Neural crest cell (in vitro differentiated cells): ENCODE data around the gene LRRC27. TPM values are rescaled to one million over a fixed set of nuclear protein-coding genes. Genes with fewer than 3 reads are reported as not detected.

Experiments used
- DNase-seq: peaks from one replicate; pipeline ENCODE4 v3.0.0; 2021; ENCODE audit warnings: low read depth, mixed read lengths, low spot score
- H3K27ac Mint-ChIP-seq: one replicate; pipeline ENCODE4 v1.8.0; 2021; ENCODE audit warnings: mild to moderate bottlenecking, mixed read lengths; ENCODE audit not compliant: unreplicated experiment
- H3K27me3 Mint-ChIP-seq: 2 replicates; pipeline ENCODE4 v1.8.0; 2021; ENCODE audit warnings: low read depth, mild to moderate bottlenecking, mixed read lengths
- H3K36me3 Mint-ChIP-seq: 2 replicates; pipeline ENCODE4 v1.8.0; 2021; ENCODE audit warnings: low read depth, mild to moderate bottlenecking, mixed read lengths
- H3K4me1 Mint-ChIP-seq: 2 replicates; pipeline ENCODE4 v1.8.0; 2021; ENCODE audit warnings: mixed read lengths
- H3K4me3 Mint-ChIP-seq: one replicate; pipeline ENCODE4 v1.8.0; 2021; ENCODE audit warnings: mild to moderate bottlenecking, mixed read lengths
- H3K9me3 Mint-ChIP-seq: 2 replicates; pipeline ENCODE4 v1.8.0; 2021; ENCODE audit warnings: mixed read lengths
- long read RNA-seq: library from polyadenylated mRNA; unstranded; transcript quantifications from one replicate; pipeline ENCODE4 v2.0.0, GENCODE V29; 2020
- total RNA-seq: library from RNA; stranded (reverse); gene quantifications from 2 replicates; pipeline ENCODE4 v1.2.1, GENCODE V29; 2021
- TF ChIP-seq, protein P1 (sequence below): fragments of 200-600 bp; sonication (generic); conservative IDR thresholded peaks from 2 replicates; pipeline ENCODE4 v1.5.0; 2021; ENCODE audit warnings: antibody characterized with exemption, mild to moderate bottlenecking

LRRC27 gene
- total RNA-seq = 18.3 and 21.9 TPM in 2 replicates
- long read RNA-seq, full-length matches to known transcripts = 12 of 41 reads
- long read RNA-seq, partial matches to known transcripts = 7 of 41 reads
- long read RNA-seq, other reads (novel, unspliced or antisense) = 22 of 41 reads

DNA sequence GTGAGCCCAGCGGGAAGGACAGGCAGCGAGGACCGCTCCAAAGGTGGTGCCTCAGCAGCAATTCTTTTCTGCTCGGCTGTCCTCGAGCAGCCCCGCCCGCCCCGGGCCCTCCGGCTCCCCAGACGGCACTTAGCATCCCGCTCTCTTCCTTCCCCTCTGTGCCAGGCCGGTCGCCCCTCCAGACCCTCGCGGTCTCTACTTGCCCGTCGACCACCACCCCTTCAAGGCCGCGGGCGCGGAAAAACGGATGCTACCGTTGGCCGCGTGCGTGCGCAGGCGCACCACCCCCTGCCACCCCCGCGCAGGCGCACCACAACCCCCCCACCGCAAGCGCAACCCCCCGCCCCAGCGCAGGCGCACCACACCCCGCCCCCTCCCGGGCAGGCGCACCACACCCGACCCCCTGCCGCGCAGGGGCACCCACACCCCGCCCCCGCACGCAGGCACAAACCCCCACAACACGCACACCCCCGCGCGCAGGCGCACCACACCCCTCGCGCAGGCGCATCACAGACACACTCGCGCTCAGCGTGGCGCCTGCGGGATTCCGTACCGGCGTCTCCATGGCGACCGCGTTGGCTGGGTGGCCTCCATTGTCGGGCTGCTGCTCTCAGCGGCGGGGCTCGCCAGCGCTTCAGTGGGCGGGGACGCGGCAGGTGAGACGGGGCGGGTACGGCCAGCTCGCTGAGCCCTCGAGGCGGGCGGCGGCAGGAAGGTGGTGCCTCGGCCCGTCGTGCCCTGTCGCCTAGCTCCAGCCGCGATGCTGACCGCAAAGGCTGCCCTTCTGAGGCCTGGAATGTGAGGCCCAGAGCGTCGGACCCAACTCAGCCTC is at the start of gene LRRC27:
Gene LRRC27 (plus strand): TSS at position 593 of the 832 bp plus-strand sequence. CDS start 1,332 bp downstream, outside the sequence.
- peak within 1 kb of the TSS; percentile 90 for H3K4me3 Mint-ChIP-seq
- no peaks in the 10 kb centered on the region for H3K27me3 Mint-ChIP-seq
- H3K9me3 Mint-ChIP-seq = no peaks in the 10 kb centered on the region
- H3K4me1 Mint-ChIP-seq = peaks cover 59% of the 10 kb centered on the region
- H3K36me3 Mint-ChIP-seq = peaks cover 8% of the 10 kb centered on the region
- H3K27ac Mint-ChIP-seq = peak within 1 kb of the TSS; percentile 96
- DNase-seq = peak; percentile 99
- TF ChIP-seq, protein P1, sequence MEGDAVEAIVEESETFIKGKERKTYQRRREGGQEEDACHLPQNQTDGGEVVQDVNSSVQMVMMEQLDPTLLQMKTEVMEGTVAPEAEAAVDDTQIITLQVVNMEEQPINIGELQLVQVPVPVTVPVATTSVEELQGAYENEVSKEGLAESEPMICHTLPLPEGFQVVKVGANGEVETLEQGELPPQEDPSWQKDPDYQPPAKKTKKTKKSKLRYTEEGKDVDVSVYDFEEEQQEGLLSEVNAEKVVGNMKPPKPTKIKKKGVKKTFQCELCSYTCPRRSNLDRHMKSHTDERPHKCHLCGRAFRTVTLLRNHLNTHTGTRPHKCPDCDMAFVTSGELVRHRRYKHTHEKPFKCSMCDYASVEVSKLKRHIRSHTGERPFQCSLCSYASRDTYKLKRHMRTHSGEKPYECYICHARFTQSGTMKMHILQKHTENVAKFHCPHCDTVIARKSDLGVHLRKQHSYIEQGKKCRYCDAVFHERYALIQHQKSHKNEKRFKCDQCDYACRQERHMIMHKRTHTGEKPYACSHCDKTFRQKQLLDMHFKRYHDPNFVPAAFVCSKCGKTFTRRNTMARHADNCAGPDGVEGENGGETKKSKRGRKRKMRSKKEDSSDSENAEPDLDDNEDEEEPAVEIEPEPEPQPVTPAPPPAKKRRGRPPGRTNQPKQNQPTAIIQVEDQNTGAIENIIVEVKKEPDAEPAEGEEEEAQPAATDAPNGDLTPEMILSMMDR = no peak

GRCh38 chr10:132282667-132283603 is 49.1 kb upstream of the LRRC27 start:
- no peak for DNase-seq
- no peaks in the 10 kb centered on the region for H3K9me3 Mint-ChIP-seq
- peaks cover 6% of the 10 kb centered on the region for H3K4me1 Mint-ChIP-seq
- H3K27ac Mint-ChIP-seq = peak overlapping the region; percentile 50
- H3K27me3 Mint-ChIP-seq = peaks cover 18% of the 10 kb centered on the region
- TF ChIP-seq, protein P1 = no peak
- no peaks in the 10 kb centered on the region for H3K36me3 Mint-ChIP-seq
- H3K4me3 Mint-ChIP-seq = no peak overlapping the region

GRCh38 chr10:132283604-132284382 is 48.2 kb upstream of the LRRC27 start:
- Mint-ChIP-seq H3K36me3 (no peaks in the 10 kb centered on the region), H3K4me1 (peaks cover 6% of the 10 kb centered on the region), H3K27me3 (peaks cover 18% of the 10 kb centered on the region), H3K4me3 (no peak overlapping the region), H3K9me3 (no peaks in the 10 kb centered on the region), H3K27ac (no peak overlapping the region)
- TF ChIP-seq, protein P1 = no peak
- no peak for DNase-seq

- H3K27me3 Mint-ChIP-seq = peaks cover 14% of the 10 kb centered on the region
- H3K9me3 Mint-ChIP-seq = no peaks in the 10 kb centered on the region
- TF ChIP-seq, protein P1 = no peak
- no peak overlapping the region for H3K4me3 Mint-ChIP-seq
- peaks cover 3% of the 10 kb centered on the region for H3K4me1 Mint-ChIP-seq
- no peak overlapping the region for H3K27ac Mint-ChIP-seq
- no peaks in the 10 kb centered on the region for H3K36me3 Mint-ChIP-seq
- no peak for DNase-seq
Observed at GRCh38 chr10:132289439-132289838, 42.6 kb upstream of the LRRC27 start.

DNA sequence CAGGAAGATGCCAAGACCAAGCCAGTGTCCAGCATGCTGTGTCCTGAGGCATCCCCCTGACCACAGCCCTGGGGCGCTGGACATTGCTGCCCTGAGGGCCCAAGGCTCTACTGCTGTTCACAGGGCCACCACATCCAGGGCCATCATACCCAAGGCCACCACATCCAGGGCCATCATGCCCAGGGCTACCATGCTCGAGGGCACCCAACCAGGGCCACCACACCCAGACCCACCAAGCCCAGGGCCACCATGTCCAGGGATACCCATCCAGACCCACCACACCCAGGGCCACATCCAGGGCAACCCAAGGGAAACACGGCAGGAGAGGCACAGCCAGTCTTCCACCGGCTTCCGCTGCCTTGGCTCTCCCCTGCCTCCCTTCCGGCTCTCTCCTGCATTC is 41.4 kb upstream of the LRRC27 start:
- TF ChIP-seq, protein P1 = no peak
- H3K9me3 Mint-ChIP-seq = no peaks in the 10 kb centered on the region
- H3K27ac Mint-ChIP-seq = no peak overlapping the region
- DNase-seq = no peak
- peaks cover 11% of the 10 kb centered on the region for H3K4me1 Mint-ChIP-seq
- no peak overlapping the region for H3K4me3 Mint-ChIP-seq
- peaks cover 8% of the 10 kb centered on the region for H3K27me3 Mint-ChIP-seq
- H3K36me3 Mint-ChIP-seq = no peaks in the 10 kb centered on the region
